HEK293 (cell line): ENCODE results near the gene LMO2.

Experiments used
- CTCF ChIA-PET: fragments of 350-600 bp; formaldehyde crosslinking; extraction: SDS; loops from one replicate; lab custom pipeline; 2021; ENCODE audit warnings: antibody characterized with exemption; lab: Yijun Ruan, JAX
- POLR2A ChIA-PET: fragments of 300-600 bp; formaldehyde crosslinking; extraction: SDS; loops from one replicate; lab custom pipeline; 2020; ENCODE audit warnings: antibody characterized with exemption, inconsistent platforms; lab: Yijun Ruan, JAX
- H3K27ac ChIP-seq: fragments of 200-500 bp; sonication (Bioruptor generic); 2 replicates; pipeline ENCODE4 v1.5.1; 2014; ENCODE audit warnings: low read depth, low read length, control low read depth, inconsistent platforms; ENCODE audit errors: extremely low read depth
- H3K36me3 ChIP-seq, 2 experiments: fragments of 200-500 bp in 1 of 2; sonication (Bioruptor generic) in 1 of 2; 1 replicate in 1 of 2; 2 replicates in 1 of 2; pipeline ENCODE4 v1.5.1; 2014 to 2017; ENCODE audit warnings: inconsistent platforms in 2 of 2, low read length in 2 of 2; ENCODE audit not compliant: control insufficient read depth in 2 of 2, insufficient read depth in 1 of 2
- H3K4me1 ChIP-seq: fragments of 200-500 bp; sonication (Bioruptor generic); 2 replicates; pipeline ENCODE4 v1.5.1; 2014; ENCODE audit warnings: mild to moderate bottlenecking, low read length, inconsistent platforms; ENCODE audit not compliant: control insufficient read depth, insufficient read depth
- H3K4me3 ChIP-seq: 2 replicates; pipeline ENCODE4 v1.5.1; 2011; ENCODE audit warnings: low read depth, mild to moderate bottlenecking, control low read depth, low read length, moderate library complexity
- H3K9me3 ChIP-seq: fragments of 200-500 bp; sonication (Bioruptor generic); 2 replicates; pipeline ENCODE4 v1.5.1; 2014; ENCODE audit warnings: low read depth, low read length, inconsistent platforms; ENCODE audit not compliant: control insufficient read depth, insufficient read depth
- BCL6B ChIP-seq: fragments of 450-650 bp; formaldehyde crosslinking; IDR thresholded peaks from 2 replicates; pipeline ENCODE4 v1.5.1; 2017; ENCODE audit warnings: missing biosample characterization, missing genetic modification characterization
- GFI1B ChIP-seq: fragments of 450-650 bp; formaldehyde crosslinking; IDR thresholded peaks from 2 replicates; pipeline ENCODE4 v1.5.1; 2016; ENCODE audit warnings: missing biosample characterization, missing genetic modification characterization
- KLF9 ChIP-seq: fragments of 450-650 bp; formaldehyde crosslinking; IDR thresholded peaks from 2 replicates; pipeline ENCODE4 v1.5.1; 2016; ENCODE audit warnings: missing biosample characterization, missing genetic modification characterization, low read depth
- MYNN ChIP-seq: fragments of 450-650 bp; formaldehyde crosslinking; IDR thresholded peaks from 2 replicates; pipeline ENCODE4 v1.5.1; 2016; ENCODE audit warnings: missing biosample characterization, missing genetic modification characterization, borderline replicate concordance
- SCRT1 ChIP-seq: fragments of 450-650 bp; formaldehyde crosslinking; IDR thresholded peaks from 2 replicates; pipeline ENCODE4 v1.5.1; 2016; ENCODE audit warnings: missing biosample characterization, missing genetic modification characterization, borderline replicate concordance
- SCRT2 ChIP-seq: fragments of 450-650 bp; formaldehyde crosslinking; IDR thresholded peaks from 2 replicates; pipeline ENCODE4 v1.5.1; 2016; ENCODE audit warnings: missing biosample characterization, missing genetic modification characterization
- ZNF112 ChIP-seq: fragments of 450-650 bp; formaldehyde crosslinking; IDR thresholded peaks from 2 replicates; pipeline ENCODE4 v1.5.0; 2017; ENCODE audit warnings: missing biosample characterization, missing genetic modification characterization
- ZNF114 ChIP-seq: fragments of 450-650 bp; formaldehyde crosslinking; IDR thresholded peaks from 2 replicates; pipeline ENCODE4 v1.5.0; 2017; ENCODE audit warnings: missing biosample characterization, missing genetic modification characterization
- ZNF133 ChIP-seq: fragments of 450-650 bp; formaldehyde crosslinking; IDR thresholded peaks from 2 replicates; pipeline ENCODE4 v1.5.1; 2016; ENCODE audit warnings: missing biosample characterization, missing genetic modification characterization
- ZNF175 ChIP-seq: fragments of 450-650 bp; formaldehyde crosslinking; IDR thresholded peaks from 2 replicates; pipeline ENCODE4 v1.5.1; 2016; ENCODE audit warnings: missing biosample characterization, missing genetic modification characterization
- ZNF239 ChIP-seq: fragments of 450-650 bp; formaldehyde crosslinking; IDR thresholded peaks from 2 replicates; pipeline ENCODE4 v1.5.1; 2016; ENCODE audit warnings: missing biosample characterization, missing genetic modification characterization
- ZNF292 ChIP-seq: fragments of 450-650 bp; formaldehyde crosslinking; IDR thresholded peaks from 2 replicates; pipeline ENCODE4 v1.5.1; 2016; ENCODE audit warnings: low read depth, missing biosample characterization, missing genetic modification characterization, borderline replicate concordance
- ZNF416 ChIP-seq: fragments of 450-650 bp; formaldehyde crosslinking; IDR thresholded peaks from 2 replicates; pipeline ENCODE4 v1.5.1; 2016; ENCODE audit warnings: missing biosample characterization, missing genetic modification characterization
- ZNF600 ChIP-seq: fragments of 450-650 bp; formaldehyde crosslinking; IDR thresholded peaks from 2 replicates; pipeline ENCODE4 v1.5.1; 2016; ENCODE audit warnings: missing biosample characterization, missing genetic modification characterization
- ZNF785 ChIP-seq: fragments of 450-650 bp; formaldehyde crosslinking; IDR thresholded peaks from 2 replicates; pipeline ENCODE4 v1.5.1; 2016; ENCODE audit warnings: missing biosample characterization, missing genetic modification characterization
- ZSCAN5A ChIP-seq: fragments of 450-650 bp; formaldehyde crosslinking; IDR thresholded peaks from 2 replicates; pipeline ENCODE4 v1.5.1; 2016; ENCODE audit warnings: missing biosample characterization, missing genetic modification characterization
- TF ChIP-seq, protein P1 (sequence below): fragments of 450-650 bp; formaldehyde crosslinking; IDR thresholded peaks from 2 replicates; pipeline ENCODE4 v1.5.1; 2016; ENCODE audit warnings: missing biosample characterization, missing genetic modification characterization
- TF ChIP-seq, protein P2 (sequence below): fragments of 450-650 bp; formaldehyde crosslinking; IDR thresholded peaks from 2 replicates; pipeline ENCODE4 v1.5.1; 2016; ENCODE audit warnings: missing biosample characterization, missing genetic modification characterization, low read depth

The LMO2 gene

DNA sequence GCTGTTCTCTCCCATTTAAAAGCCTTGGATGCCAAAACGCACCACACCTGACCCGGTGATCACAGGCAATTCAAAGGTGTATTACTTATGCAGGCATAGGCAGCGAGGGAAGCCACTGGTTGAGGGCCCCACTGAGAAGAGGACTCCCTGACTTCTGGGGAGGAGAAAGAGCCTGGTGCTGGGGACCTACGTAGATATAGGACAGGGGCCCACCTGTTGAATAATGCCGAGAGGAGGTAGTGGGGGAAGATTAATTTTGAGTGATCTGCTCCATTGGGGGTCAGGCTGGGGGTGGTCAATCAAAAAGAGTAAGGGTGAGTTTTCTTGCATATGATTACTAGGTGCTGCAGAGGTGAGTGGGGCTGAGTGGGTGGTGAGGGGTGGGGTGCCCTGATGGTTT, 7.8 kb downstream of the LMO2 start:
- POLR2A ChIA-PET, result no interaction called here
- TF ChIP-seq SCRT2 (tag by site-specific recombination), result peak; percentile 71
- TF ChIP-seq SCRT1, result 0 out of 2 replicates have a peak, but pooled peaks have one; percentile 60
- TF ChIP-seq ZNF133 (tag by site-specific recombination), result no peak
- CTCF ChIA-PET, result no interaction called here
- H3K4me3 ChIP-seq, result no peak overlapping the region
- no peaks in the 10 kb centered on the region for H3K9me3 ChIP-seq
- no peaks in the 10 kb centered on the region for H3K36me3 ChIP-seq
- H3K4me1 ChIP-seq, result no peaks in the 10 kb centered on the region
- no peak overlapping the region for H3K27ac ChIP-seq

- H3K4me1 ChIP-seq, result no peaks in the 10 kb centered on the region
- POLR2A ChIA-PET, result no interaction called here
- no peaks in the 10 kb centered on the region for H3K9me3 ChIP-seq
- no peak overlapping the region for H3K4me3 ChIP-seq
- H3K36me3 ChIP-seq, result no peaks in the 10 kb centered on the region
- H3K27ac ChIP-seq, result no peak overlapping the region
- TF ChIP-seq KLF9 (tag by site-specific recombination), result no peak
- no peak for TF ChIP-seq GFI1B (tag by site-specific recombination)
- no peak for TF ChIP-seq ZNF292
- TF ChIP-seq, protein P1, sequence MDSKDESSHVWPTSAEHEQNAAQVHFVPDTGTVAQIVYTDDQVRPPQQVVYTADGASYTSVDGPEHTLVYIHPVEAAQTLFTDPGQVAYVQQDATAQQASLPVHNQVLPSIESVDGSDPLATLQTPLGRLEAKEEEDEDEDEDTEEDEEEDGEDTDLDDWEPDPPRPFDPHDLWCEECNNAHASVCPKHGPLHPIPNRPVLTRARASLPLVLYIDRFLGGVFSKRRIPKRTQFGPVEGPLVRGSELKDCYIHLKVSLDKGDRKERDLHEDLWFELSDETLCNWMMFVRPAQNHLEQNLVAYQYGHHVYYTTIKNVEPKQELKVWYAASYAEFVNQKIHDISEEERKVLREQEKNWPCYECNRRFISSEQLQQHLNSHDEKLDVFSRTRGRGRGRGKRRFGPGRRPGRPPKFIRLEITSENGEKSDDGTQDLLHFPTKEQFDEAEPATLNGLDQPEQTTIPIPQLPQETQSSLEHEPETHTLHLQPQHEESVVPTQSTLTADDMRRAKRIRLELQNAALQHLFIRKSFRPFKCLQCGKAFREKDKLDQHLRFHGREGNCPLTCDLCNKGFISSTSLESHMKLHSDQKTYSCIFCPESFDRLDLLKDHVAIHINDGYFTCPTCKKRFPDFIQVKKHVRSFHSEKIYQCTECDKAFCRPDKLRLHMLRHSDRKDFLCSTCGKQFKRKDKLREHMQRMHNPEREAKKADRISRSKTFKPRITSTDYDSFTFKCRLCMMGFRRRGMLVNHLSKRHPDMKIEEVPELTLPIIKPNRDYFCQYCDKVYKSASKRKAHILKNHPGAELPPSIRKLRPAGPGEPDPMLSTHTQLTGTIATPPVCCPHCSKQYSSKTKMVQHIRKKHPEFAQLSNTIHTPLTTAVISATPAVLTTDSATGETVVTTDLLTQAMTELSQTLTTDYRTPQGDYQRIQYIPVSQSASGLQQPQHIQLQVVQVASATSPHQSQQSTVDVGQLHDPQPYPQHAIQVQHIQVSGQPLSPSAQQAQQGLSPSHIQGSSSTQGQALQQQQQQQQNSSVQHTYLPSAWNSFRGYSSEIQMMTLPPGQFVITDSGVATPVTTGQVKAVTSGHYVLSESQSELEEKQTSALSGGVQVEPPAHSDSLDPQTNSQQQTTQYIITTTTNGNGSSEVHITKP (tag by site-specific recombination), result no peak
- TF ChIP-seq ZNF112 (tag by site-specific recombination), result no peak
- TF ChIP-seq ZNF175, result no peak
- TF ChIP-seq BCL6B, result no peak
- TF ChIP-seq MYNN (tag by site-specific recombination), result no peak
- TF ChIP-seq, protein P2, sequence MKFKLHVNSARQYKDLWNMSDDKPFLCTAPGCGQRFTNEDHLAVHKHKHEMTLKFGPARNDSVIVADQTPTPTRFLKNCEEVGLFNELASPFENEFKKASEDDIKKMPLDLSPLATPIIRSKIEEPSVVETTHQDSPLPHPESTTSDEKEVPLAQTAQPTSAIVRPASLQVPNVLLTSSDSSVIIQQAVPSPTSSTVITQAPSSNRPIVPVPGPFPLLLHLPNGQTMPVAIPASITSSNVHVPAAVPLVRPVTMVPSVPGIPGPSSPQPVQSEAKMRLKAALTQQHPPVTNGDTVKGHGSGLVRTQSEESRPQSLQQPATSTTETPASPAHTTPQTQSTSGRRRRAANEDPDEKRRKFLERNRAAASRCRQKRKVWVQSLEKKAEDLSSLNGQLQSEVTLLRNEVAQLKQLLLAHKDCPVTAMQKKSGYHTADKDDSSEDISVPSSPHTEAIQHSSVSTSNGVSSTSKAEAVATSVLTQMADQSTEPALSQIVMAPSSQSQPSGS, result no peak
- TF ChIP-seq ZNF114 (tag by site-specific recombination), result no peak
- TF ChIP-seq ZNF239, result no peak
- no peak for TF ChIP-seq ZNF785 (tag by site-specific recombination)
- no peak for TF ChIP-seq ZNF416 (tag by site-specific recombination)
- no peak for TF ChIP-seq ZSCAN5A (tag by site-specific recombination)
- TF ChIP-seq ZNF600 (tag by site-specific recombination), result no peak
- CTCF ChIA-PET, result interaction anchor here (0.6 to 3.6 kb wide), 6 partner anchors 14 to 279 kb away, joined by 3 to 21 read pairs (median 4); no protein-coding TSS in a partner anchor
Measured at GRCh38 chr11:33881651-33882503, 10.0 kb downstream of the LMO2 start.
